Suprapubic skin (tissue), 4 donors: ENCODE measurements around the gene CSAD.

Experiments used
- CTCF ChIP-seq, 2 donors: fragments of 200-600 bp in 1 of 2; fragments of 450-650 bp in 1 of 2; sonication (generic) in 1 of 2; IDR thresholded peaks; one replicate each; pipeline ENCODE4 v1.5.1; 2016 to 2019; ENCODE audit warnings: antibody characterized with exemption in 2 of 2, mild to moderate bottlenecking in 1 of 2, moderate library complexity in 1 of 2
- EP300 ChIP-seq: sonication (generic); formaldehyde crosslinking; IDR thresholded peaks from one replicate; pipeline ENCODE4 v1.6.1; 2017; ENCODE audit warnings: antibody characterized with exemption
- POLR2AphosphoS5 ChIP-seq, 3 donors: sonication (generic); formaldehyde crosslinking; IDR thresholded peaks; one replicate each; pipeline ENCODE4 v1.6.1; 2017; ENCODE audit warnings: antibody characterized with exemption in 3 of 3

- no peak for TF ChIP-seq POLR2AphosphoS5 (IDR thresholded peaks at IDR 0.05)
- TF ChIP-seq CTCF (IDR thresholded peaks at IDR 0.05): no peak
- no peak for TF ChIP-seq EP300
Observed at GRCh38 chr12:53170876-53171724, 9.6 kb downstream of the CSAD start.
